Pancreas (tissue), 10 donors: ENCODE measurements around the gene IL1RL2. TPM values are rescaled to one million over a fixed set of nuclear protein-coding genes. Genes with fewer than 3 reads are reported as not detected.

Experiments
- ATAC-seq, 4 donors: fragments of 200-7000 bp; cut with Tn5 transposase; one replicate each; pipeline versions ENCODE4 v1.8.0 to v1.9.1; 2020; ENCODE audit warnings: mild to moderate bottlenecking in 4 of 4, moderate library complexity in 4 of 4
- DNase-seq, 6 donors: peaks; one replicate each; pipeline ENCODE4 v3.0.0-alpha.2; 2020
- FAIRE-seq: peaks from 2 replicates; lab custom pipeline; 2012; peaks lifted over from hg19 to GRCh38; lab: Jason Lieb, UNC
- H3K27ac ChIP-seq, 4 donors: fragments of 200-600 bp; sonication (generic); 1 replicate in 3 of 4; 2 replicates in 1 of 4; pipeline versions ENCODE4 v1.5.0 to v1.8.0; 2020
- H3K27me3 ChIP-seq, 4 donors: fragments of 200-600 bp; one replicate each; pipeline ENCODE4 v1.8.0; 2021
- H3K36me3 ChIP-seq, 3 donors: fragments of 200-600 bp; sonication (generic) in 1 of 3; one replicate each; pipeline versions ENCODE4 v1.5.0 to v1.8.0; 2020 to 2021
- H3K4me1 ChIP-seq, 3 donors: fragments of 200-600 bp; one replicate each; pipeline ENCODE4 v1.8.0; 2021
- H3K4me3 ChIP-seq, 4 donors: fragments of 200-600 bp; sonication (generic) in 2 of 4; one replicate each; pipeline versions ENCODE4 v1.5.0 to v1.8.0; 2020 to 2021
- H3K9me3 ChIP-seq, 4 donors: fragments of 200-600 bp; one replicate each; pipeline ENCODE4 v1.8.0; 2021
- WGBS, 2 donors: extraction: QIAGEN DNeasy Blood & Tissue Kit; methylation state at CpG; one replicate each; pipeline ENCODE4 v1.1.7; 2013; 5-methylcytosine and 5-hydroxymethylcytosine counted together
- intact Hi-C, 3 donors: fragments of 100-400 bp; cut with DNase I; formaldehyde crosslinking; loops; one replicate each; pipeline versions ENCODE4 v1.11.1 to v1.14.2; 2022
- polyA plus RNA-seq, 2 donors: library from polyadenylated mRNA; stranded (reverse); fragments of 200-250 nt; gene quantifications; one replicate each; pipeline ENCODE4 v1.2.3, GENCODE V29; 2013
- total RNA-seq, 6 donors: library from RNA; stranded (reverse); fragmentation: NEBNext Ultra II Directional in 4 of 6; extraction: Animal tissue kit (Norgen Biotek cat#: 25700) in 4 of 6; gene quantifications; one replicate each; pipeline versions ENCODE4 v1.2.1 to v1.2.4, GENCODE V29; 2021 to 2023
- TF ChIP-seq, protein P1 (sequence below), 4 donors: fragments of 200-600 bp; sonication (generic) in 3 of 4; IDR thresholded peaks; one replicate each; pipeline versions ENCODE4 v1.5.0 to v1.8.0; 2021; ENCODE audit warnings: antibody characterized with exemption in 4 of 4
- donor health status: healthy with polysubstance abuse.
- donor health status: DM: no; HTN: no; CAD: no; lungs with moderate emphysema.
- donor health status: DM: no; HTN: no; CAD: no.
- donor health status: control.
- donor health status: control.
- donor health status: Bipolar disorder and iron deficiency.
- donor health status: DM: yes; HTN: yes; CAD: no.
- donor health status: DM: no; HTN: no; CAD: no.
- donor health status: DM: no; HTN: no; CAD: no.
- donor health status: DM: yes; HTN: yes; CAD: no.

Gene IL1RL2
- total and polyA plus RNA-seq, 8 donors: 0.12 to 1.2 (median 0.34) TPM

DNA sequence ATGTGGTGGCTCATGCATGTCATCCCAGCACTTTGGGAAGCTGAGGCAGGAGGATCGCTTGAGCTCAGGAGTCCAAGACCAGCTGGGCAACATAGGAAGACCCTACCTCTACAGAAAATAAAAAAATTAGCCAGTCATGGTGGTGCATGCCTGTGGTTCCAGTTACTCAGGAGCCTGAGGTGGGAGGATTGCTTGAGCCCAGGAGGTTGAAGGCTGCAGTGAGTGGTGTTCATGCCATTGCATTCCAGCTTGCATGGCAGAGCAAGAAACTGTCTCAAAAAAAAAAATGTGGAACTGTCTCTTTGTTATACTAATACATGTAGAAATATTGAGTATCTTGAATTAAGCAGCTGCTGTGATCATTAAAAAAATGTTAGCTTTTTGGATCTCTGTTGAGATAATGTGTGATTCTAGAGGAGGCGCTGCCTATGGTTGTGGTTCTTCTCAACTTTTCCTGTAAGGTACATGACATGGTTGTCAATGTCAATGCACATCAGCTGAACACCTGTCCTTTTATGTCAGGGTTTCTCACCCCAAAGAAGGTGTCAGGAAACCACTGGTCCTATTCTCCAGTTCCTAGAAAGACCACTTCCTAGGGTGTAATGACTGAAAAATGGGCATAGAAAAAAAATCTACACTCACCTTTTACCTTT, 89.9 kb downstream of the IL1RL2 start:
- peaks cover 0 to 4% (median 0%) of the 10 kb centered on the region in 4 donors for H3K27me3 ChIP-seq
- intact Hi-C loops: no loop called here
- no peak for DNase-seq
- H3K9me3 ChIP-seq: no peaks in the 10 kb centered on the region
- no peak overlapping the region for H3K27ac ChIP-seq
- no peak for ATAC-seq
- no peak for FAIRE-seq
- no peaks in the 10 kb centered on the region for H3K4me1 ChIP-seq
- no peak overlapping the region for H3K4me3 ChIP-seq
- 87 to 92% methylated on average over 2 of the region's 2 CpGs for WGBS, 2 donors
- TF ChIP-seq, protein P1, sequence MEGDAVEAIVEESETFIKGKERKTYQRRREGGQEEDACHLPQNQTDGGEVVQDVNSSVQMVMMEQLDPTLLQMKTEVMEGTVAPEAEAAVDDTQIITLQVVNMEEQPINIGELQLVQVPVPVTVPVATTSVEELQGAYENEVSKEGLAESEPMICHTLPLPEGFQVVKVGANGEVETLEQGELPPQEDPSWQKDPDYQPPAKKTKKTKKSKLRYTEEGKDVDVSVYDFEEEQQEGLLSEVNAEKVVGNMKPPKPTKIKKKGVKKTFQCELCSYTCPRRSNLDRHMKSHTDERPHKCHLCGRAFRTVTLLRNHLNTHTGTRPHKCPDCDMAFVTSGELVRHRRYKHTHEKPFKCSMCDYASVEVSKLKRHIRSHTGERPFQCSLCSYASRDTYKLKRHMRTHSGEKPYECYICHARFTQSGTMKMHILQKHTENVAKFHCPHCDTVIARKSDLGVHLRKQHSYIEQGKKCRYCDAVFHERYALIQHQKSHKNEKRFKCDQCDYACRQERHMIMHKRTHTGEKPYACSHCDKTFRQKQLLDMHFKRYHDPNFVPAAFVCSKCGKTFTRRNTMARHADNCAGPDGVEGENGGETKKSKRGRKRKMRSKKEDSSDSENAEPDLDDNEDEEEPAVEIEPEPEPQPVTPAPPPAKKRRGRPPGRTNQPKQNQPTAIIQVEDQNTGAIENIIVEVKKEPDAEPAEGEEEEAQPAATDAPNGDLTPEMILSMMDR (IDR thresholded peaks at IDR 0.05): no peak
- H3K36me3 ChIP-seq: no peaks in the 10 kb centered on the region

DNA sequence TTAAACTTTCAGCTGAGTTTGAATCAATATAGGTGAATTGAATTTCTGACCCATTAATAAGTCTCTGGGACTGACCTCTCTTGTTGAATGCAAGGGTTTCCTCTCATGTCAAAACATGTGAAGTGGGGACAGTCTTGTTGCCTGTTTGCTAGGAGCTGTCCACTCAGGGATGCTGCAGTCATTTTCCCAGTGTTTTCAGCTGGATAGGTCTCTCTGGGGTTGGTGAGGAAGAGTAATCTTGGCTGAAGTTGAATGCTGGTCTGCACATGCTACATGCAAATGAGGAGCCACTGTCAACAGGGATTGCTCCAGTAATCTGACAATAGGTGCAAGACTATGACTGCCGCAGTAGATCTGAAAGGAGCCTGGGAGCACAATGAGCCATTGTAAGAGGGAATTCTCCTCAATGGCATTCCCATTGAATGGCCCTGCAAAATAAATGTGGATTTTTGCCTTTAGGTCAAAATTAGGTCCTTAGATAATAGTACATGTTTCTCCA, 90.4 kb downstream of the IL1RL2 start:
- intact Hi-C loops: no loop called here
- H3K4me1 ChIP-seq: no peaks in the 10 kb centered on the region
- FAIRE-seq: no peak
- H3K36me3 ChIP-seq: no peaks in the 10 kb centered on the region
- H3K4me3 ChIP-seq: no peak overlapping the region
- TF ChIP-seq, protein P1 (IDR thresholded peaks at IDR 0.05): no peak
- no peak overlapping the region for H3K27ac ChIP-seq
- no peaks in the 10 kb centered on the region for H3K9me3 ChIP-seq
- DNase-seq: no peak
- peaks cover 0 to 4% (median 0%) of the 10 kb centered on the region in 4 donors for H3K27me3 ChIP-seq
- WGBS, 2 donors: 28 to 48% methylated on average over 1 of the region's 1 CpG
- ATAC-seq: no peak

- Histone ChIP-seq H3K36me3 (no peaks in the 10 kb centered on the region), H3K27ac (no peak overlapping the region), H3K4me3 (no peak overlapping the region), H3K27me3 (peaks cover 0 to 4% (median 0%) of the 10 kb centered on the region in 4 donors), H3K4me1 (no peaks in the 10 kb centered on the region), H3K9me3 (no peaks in the 10 kb centered on the region)
- no peak for ATAC-seq
- intact Hi-C loops: no loop called here
- WGBS, 2 donors: 65 to 72% methylated on average over 3 of the region's 3 CpGs
- FAIRE-seq: no peak
- TF ChIP-seq, protein P1 (IDR thresholded peaks at IDR 0.05): no peak
- DNase-seq: no peak
Measured at GRCh38 chr2:102278720-102279390, 92.0 kb downstream of the IL1RL2 start.

DNA sequence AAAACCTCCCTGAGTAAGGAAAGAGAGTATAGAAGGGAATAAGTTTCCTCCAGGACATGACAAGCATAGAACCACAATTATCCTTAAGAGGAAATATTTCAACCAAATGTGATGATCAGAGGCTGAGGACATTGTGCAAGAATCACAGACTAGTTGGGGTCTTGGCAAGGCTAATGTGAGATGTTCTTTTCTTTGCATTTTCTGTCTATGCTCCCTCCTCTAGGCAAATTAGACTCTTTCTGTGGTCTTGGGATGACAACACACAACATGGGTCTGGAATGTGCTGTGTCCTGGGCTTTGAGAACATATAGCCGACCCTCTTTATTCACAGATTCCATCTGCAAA, 92.5 kb downstream of the IL1RL2 start:
- WGBS, 2 donors: 49 to 62% methylated on average over 1 of the region's 1 CpG
- no peak for FAIRE-seq
- intact Hi-C loops: no loop called here

More for the DNA sequence above, 92.5 kb downstream of the IL1RL2 start:
- no peak overlapping the region for H3K27ac ChIP-seq
- DNase-seq: no peak
- no peak for ATAC-seq
- H3K4me1 ChIP-seq: no peaks in the 10 kb centered on the region
- no peaks in the 10 kb centered on the region for H3K36me3 ChIP-seq
- no peak overlapping the region for H3K4me3 ChIP-seq
- H3K27me3 ChIP-seq: peaks cover 0 to 4% (median 0%) of the 10 kb centered on the region in 4 donors
- no peaks in the 10 kb centered on the region for H3K9me3 ChIP-seq
- TF ChIP-seq, protein P1 (IDR thresholded peaks at IDR 0.05): no peak
